22Rv1 (cell line): ENCODE data around the gene PTPN2.

Experiments used
- CTCF ChIP-seq: fragments of 450-650 bp; IDR thresholded peaks from 2 replicates; pipeline ENCODE4 v1.5.1; 2017; ENCODE audit warnings: mild to moderate bottlenecking
- ZFX ChIP-seq: fragments of 450-650 bp; IDR thresholded peaks from 2 replicates; pipeline ENCODE4 v1.6.1; 2017; ENCODE audit warnings: antibody characterized with exemption, borderline replicate concordance

DNA sequence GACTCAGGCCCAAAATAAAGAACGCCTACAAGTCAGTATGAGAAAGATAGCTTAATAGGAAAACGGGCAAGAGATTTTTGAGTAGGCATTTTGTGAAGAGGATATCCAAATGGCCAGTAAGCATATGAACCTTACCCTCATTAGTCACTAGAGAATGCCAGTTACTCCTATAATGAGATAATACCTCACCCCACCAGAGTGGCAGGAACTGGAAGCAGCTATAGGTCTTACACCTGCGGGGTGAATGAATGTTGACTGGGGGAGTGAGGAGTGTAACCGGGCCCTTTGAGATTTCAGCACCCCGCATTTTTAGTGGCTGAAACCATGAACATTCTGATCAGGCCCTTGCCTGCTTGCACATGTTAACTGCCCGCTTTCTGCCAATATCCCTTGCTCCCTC is 7.5 kb upstream of the PTPN2 start:
- TF ChIP-seq CTCF, result no peak
- no peak for TF ChIP-seq ZFX
